Activated CD4-positive, alpha-beta T cell treated with anti-CD3 and anti-CD28 coated beads, Interleukin-2, Interleukin-4, amounts not matched to agents 100 ng/mL and 50 ng/mL, durations not matched to agents 16 hours and 8 hours (primary cell): Measurements from ENCODE around the gene SOX6.

Experiments used
- DNase-seq: peaks from one replicate; pipeline ENCODE4 v3.0.0-alpha.2; 2020; ENCODE audit warnings: low spot score

The SOX6 gene

GRCh38 chr11:16313846-16314245 lies 42.5 kb downstream of the SOX6 start:
- no peak for DNase-seq

DNA sequence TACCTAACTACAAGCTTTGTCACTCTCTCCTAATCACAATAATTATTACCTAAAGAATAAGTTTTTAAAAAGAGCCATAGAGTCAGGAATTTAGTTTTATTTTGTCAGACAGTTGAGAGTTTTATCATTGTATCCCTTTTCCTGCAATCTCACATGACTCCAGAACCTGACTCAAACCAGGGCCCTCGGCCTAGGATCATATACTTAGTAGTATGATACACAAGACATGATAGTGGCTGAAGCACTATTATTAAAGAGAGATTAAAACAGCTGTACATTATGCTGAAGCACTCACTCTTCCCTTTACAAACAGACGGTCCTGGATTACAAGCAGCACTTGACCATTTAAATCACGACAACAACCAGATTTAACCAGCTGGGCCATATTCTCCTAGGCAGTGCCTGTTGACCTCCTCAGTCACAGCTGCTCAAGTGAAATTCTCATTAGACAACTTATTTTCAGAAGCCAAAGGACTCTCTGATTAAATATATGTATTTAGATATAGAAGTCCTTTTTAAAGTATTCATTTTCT lies 44.0 kb downstream of the SOX6 start:
- DNase-seq = no peak

DNA sequence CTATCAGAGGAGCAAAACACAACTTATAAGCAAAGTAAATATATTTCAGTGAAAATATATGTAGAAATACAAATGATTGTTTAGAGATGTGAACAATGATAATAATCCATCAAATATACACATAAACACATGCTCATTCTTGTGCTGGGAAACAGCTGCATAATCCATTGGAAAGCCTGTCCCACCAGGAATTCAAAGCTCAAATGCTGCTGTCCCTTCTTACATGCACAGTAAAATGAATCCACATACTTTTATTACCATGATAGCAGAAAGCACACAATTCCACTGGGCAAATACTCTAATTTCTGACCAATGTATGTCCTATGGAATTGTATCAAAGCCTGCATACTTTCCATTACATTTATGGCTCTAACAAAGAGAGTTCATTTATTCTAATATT lies 44.5 kb downstream of the SOX6 start:
- no peak for DNase-seq

DNA sequence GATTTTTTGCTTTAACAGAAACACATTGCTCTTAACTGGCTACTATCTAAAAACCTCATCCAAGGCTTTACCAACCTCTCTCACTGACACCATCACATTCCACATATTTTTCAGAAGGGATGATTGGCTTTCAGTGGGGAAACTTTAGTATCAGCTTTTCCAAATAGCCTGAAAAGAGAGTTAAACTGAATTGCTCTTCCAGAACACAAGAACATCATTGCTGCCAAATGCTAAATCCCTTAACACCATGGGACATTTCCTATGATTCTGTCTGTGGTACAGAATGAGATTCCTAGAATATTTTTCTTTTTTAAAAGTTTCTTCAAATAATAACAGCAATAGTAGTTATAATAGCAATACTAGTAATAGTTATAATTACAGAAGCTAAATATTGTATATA lies 45.4 kb downstream of the SOX6 start:
- DNase-seq = no peak

DNA sequence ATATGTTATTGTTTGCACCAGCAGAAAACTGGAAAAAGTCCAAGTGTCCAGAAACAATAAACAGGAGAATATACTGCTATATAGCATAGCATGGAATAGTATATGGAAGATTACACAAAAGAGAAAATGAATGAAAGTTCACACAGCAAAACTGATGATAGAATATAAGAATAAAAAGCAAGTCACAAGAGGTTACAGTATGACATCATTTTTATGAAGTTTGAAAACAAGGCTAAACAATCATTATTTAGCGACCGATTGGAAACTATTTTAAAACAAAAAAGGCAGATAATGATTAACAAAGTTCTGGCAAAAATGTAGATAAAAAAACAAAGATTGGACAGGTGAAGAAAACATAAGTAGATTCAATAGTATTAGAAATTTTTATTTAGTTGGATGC lies 47.1 kb downstream of the SOX6 start:
- no peak for DNase-seq

GRCh38 chr11:16301462-16301861 lies 54.9 kb downstream of the SOX6 start:
- no peak for DNase-seq

- no peak for DNase-seq
These were observed 56.2 kb downstream of the SOX6 start for GRCh38 chr11:16299884-16300782.

GRCh38 chr11:16299390-16299789 lies 57.0 kb downstream of the SOX6 start:
- DNase-seq = no peak

DNA sequence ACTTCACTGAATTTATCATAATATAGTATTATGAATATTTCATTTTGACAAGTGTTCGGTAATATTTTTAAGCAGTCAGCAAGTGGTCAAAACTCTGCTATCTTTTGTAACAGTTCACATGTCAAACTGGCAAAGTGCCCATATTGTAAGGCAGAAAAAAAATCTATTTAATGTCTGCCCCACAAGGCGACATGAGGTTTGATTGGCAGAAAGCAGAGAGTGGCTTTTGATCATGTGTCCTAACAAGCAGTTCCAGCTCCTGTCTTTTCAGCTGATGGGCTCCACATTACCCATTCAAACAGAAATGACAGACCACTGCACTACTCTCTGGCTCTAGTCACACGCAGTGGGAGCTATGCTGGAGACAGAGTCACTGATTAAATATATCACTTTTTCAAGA lies 59.0 kb downstream of the SOX6 start:
- DNase-seq = no peak

- no peak for DNase-seq
These were observed 60.1 kb downstream of the SOX6 start for GRCh38 chr11:16296273-16296672.

DNA sequence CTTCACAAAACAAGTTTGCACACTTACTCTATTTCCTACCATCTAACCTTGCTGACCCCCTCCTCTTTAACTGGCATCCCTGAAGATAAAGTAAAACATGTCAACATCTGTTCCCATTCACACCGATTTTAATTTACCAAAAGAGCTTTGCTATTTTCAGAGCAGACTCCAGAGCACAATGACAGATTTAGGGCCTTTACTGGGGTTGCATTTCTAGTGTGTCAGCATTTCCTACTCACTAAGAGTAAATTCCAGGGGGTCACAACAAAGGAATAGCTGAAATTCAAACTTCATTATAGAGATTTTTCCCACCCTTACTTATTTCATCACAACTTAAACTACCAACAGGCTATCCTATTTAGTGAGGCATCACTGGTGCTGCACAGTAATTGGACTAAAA lies 60.8 kb downstream of the SOX6 start:
- DNase-seq = no peak

DNA sequence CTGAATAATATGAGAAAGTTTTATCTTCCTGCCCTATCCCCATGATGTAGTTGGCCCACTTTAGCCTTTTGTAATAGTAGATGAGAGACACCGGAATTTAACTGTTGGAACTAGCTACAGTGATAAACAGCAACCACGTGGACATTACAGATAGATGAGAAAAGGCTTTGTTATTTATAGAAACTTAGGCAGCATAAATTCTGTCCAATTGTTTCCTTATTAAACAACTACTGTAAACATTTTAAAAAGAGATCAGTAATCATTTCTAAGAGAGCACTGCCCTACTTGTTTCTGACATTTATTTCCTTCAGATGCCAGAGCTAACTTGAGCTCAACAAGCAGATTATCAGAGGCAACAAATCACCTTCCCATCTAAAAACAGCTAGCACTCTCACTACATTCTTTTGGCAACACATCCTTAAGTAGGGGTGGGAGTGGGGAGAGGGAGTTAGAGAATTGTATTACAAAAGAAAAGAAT lies 63.1 kb downstream of the SOX6 start:
- no peak for DNase-seq

- DNase-seq = no peak
These were observed 64.0 kb downstream of the SOX6 start for GRCh38 chr11:16292167-16292859.

DNA sequence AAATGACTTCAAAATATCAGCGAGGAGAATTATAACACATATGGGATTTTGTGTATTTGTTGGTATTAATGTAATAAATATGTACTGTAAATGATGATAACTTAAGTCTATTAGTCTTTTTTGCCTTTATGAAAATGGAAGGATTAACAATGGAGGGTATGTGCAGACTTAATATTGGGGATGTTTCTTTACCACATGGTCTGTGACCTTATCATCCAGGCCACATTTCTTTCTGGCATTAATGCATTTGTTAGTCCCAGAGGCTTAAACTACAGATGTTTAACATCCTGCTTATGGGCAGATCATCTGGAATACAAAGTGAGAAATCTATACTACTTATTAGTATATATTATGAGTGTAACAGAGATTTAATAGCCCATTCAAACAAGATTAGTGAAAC lies 64.6 kb downstream of the SOX6 start:
- DNase-seq = no peak

DNA sequence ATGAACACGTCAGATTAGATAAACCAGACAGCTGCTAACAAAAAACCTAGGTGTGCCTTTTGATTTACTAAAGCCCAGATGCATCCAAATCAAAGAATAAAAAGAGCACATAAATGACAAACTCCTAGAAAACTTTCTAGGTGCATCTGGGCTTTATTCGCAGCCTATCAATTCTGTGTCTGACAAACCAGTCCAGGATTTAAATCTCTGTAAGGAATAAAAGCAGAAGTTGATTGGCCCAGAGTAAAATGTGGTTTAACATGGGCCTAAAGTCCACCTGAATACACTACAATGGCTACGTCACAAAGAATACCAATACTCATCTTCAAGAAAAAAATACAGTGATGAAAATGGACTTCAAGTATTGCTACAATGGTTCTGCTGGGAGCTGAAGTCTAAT lies 66.8 kb downstream of the SOX6 start:
- DNase-seq = no peak

DNA sequence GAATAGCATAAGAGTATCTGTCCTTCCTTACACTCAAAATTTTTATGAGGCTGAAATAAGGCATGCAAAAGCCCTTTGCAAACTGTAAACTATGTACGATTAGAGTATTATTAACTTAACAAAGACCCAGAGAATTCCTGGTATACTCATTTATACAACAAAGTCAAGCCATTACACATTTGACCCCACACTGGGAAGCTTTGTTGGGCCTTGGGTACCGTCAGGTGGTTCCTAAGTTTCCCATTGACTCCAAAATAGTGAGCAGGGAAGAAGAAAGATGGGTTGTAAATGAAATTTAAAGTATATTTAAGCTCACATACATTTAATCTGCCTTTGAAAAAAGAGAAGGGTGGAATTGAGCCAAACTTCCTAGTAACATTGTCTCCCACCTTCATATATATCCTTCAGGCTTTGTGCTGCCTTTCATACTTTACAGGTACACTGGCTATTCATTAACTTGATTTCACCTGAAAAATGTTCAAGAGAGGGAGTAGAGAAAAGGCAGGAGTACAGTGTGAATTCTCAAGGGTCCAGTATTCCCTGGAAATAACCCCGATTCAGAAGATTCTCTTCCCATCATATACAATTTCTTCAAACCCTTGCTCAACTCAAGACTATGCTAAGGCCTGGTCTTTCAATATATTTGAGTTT lies 68.6 kb downstream of the SOX6 start:
- DNase-seq = no peak

- DNase-seq = no peak
These were observed 70.3 kb downstream of the SOX6 start for GRCh38 chr11:16286095-16286494.

- peak; percentile 2 for DNase-seq
These were observed 76.1 kb downstream of the SOX6 start for GRCh38 chr11:16280256-16280682.

- no peak for DNase-seq
These were observed 76.8 kb downstream of the SOX6 start for GRCh38 chr11:16279524-16279923.

DNA sequence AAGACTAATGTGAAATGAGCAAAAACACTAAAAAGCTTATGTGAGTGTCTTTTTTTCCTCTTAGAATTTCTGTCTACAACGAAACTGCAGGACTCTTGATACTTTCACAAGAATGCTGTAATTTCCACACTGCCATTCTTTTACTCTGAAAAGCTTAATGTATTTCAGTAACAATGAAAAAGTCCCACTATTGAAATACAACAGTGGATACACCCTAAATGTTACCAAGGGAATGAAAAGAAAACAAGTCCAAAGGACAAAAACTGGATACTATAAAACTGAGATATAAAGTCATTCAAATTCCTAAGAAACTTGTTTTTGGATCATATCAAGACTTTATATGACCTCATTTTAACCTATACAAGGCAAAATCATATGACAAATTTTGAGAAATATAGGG lies 77.4 kb downstream of the SOX6 start:
- no peak for DNase-seq

GRCh38 chr11:16278273-16278672 lies 78.1 kb downstream of the SOX6 start:
- no peak for DNase-seq

GRCh38 chr11:16276251-16276650 lies 80.1 kb downstream of the SOX6 start:
- DNase-seq = no peak

- DNase-seq = no peak
These were observed 85.1 kb downstream of the SOX6 start for GRCh38 chr11:16271258-16271657.
